Measurements from ENCODE around the gene FAM89B.

Gene FAM89B

DNA sequence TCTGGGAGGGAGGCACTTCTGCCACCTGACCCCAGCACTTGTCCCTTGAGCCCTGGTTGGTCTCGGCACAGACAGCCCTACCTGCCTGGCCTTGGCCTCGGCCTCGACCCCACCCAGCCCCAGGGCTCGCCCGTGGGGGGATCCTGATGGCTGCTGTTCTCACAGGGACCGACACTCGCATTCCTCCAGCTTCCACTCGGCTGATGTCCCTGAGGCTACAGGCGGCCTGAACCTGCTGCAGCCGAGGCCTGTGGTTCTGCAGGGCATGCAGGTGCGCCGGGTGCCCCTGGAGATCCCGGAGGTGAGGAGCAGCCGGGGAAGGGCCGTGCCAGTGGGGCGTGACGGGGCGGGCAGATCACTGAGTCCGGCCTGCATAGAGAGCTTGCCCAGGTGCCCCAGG, 48.3 kb downstream of the FAM89B start:
- no peak for TF ChIP-seq CTCF (IDR thresholded peaks at IDR 0.05)
- H3K36me3 Mint-ChIP-seq (ENCODE audit: low read depth), result peaks cover 13% of the 10 kb centered on the region
- H3K27me3 Mint-ChIP-seq (ENCODE audit: low read depth, poor library complexity), result no peaks in the 10 kb centered on the region
- no peaks in the 10 kb centered on the region for H3K9me3 Mint-ChIP-seq
- no peak overlapping the region for H3K27ac Mint-ChIP-seq
- H3K4me1 Mint-ChIP-seq, result peaks cover 10% of the 10 kb centered on the region
- DNase-seq, result no peak
- no peak overlapping the region for H3K4me3 Mint-ChIP-seq

DNA sequence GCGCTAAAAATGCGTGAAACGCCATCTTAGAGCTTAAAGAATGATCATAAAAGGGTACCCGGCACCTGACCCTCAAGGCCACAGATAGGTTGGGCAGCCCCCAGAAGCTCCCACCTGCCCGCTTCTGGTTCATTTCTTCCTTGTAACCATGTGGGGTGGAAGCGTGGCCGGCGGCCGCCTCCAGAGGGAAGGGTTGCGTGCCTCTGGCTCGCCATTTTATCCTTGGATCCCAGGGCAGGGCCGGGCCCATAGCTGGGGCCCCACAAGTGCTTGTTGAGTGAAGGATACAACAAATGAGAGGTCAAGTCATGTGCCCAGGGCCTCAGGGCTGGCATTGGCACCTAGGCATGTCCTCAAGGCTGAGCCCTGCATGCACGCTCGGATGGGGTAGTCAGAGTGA, 49.1 kb downstream of the FAM89B start:
- Mint-ChIP-seq H3K27ac (peak overlapping the region; percentile 83), H3K4me3 (no peak overlapping the region), H3K36me3 (ENCODE audit: low read depth) (peaks cover 13% of the 10 kb centered on the region)

DNA sequence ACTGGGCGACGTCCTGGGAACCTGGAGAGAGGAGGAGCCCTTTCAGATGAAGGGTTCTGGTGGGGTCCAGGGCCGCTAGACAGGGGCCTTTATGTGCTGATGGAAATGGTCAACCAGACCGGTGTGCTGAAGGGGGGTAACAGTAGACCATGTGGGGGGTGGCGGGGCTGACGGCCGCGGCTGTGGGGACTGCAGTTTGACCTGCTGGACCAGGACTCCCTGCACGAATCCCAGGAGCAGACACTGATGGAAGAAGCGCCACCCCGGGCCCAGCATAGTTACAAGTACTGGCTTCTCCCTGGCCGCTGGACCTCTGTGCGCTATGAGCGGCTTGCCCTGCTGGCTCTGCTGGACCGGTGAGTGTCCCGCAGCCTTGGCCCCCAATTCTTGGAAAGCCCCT, 49.7 kb downstream of the FAM89B start:
- peaks cover under 1% of the 10 kb centered on the region for H3K4me1 Mint-ChIP-seq
- H3K4me3 Mint-ChIP-seq, result no peak overlapping the region
- H3K27me3 Mint-ChIP-seq (ENCODE audit: low read depth, poor library complexity), result no peaks in the 10 kb centered on the region
- H3K27ac Mint-ChIP-seq, result no peak overlapping the region
- H3K36me3 Mint-ChIP-seq (ENCODE audit: low read depth), result peaks cover 13% of the 10 kb centered on the region
- H3K9me3 Mint-ChIP-seq, result no peaks in the 10 kb centered on the region
- no peak for TF ChIP-seq CTCF (IDR thresholded peaks at IDR 0.05)
- no peak for DNase-seq

More for the DNA sequence above, 49.1 kb downstream of the FAM89B start:
- no peak for TF ChIP-seq CTCF (IDR thresholded peaks at IDR 0.05)
- Mint-ChIP-seq H3K9me3 (no peaks in the 10 kb centered on the region), H3K4me1 (peaks cover 6% of the 10 kb centered on the region), H3K27me3 (ENCODE audit: low read depth, poor library complexity) (no peaks in the 10 kb centered on the region)
- DNase-seq, result no peak

- Mint-ChIP-seq H3K27me3 (ENCODE audit: low read depth, poor library complexity) (no peaks in the 10 kb centered on the region), H3K4me3 (no peak overlapping the region), H3K4me1 (no peaks in the 10 kb centered on the region), H3K9me3 (no peaks in the 10 kb centered on the region), H3K36me3 (ENCODE audit: low read depth) (peaks cover 13% of the 10 kb centered on the region), H3K27ac (no peak overlapping the region)
- no peak for DNase-seq
- no peak for TF ChIP-seq CTCF (IDR thresholded peaks at IDR 0.05)
Measured at GRCh38 chr11:65623177-65623576, 50.8 kb downstream of the FAM89B start.
